ENCODE results near the gene UBE2L3. TPM values are rescaled to one million over a fixed set of nuclear protein-coding genes. Genes with fewer than 3 reads are reported as not detected.
A peak's percentile ranks its signal among the peaks of the same experiment; 100 is the strongest.
"Not testable (repeated sequence)": the region's sequence is repeated elsewhere in the genome, so short reads cannot be mapped to it uniquely, and the experiment has no call there.

The UBE2L3 gene
- total RNA-seq, 6 experiments from 2014 or later: 16.8 to 34.4 (median 22.1) TPM

DNA sequence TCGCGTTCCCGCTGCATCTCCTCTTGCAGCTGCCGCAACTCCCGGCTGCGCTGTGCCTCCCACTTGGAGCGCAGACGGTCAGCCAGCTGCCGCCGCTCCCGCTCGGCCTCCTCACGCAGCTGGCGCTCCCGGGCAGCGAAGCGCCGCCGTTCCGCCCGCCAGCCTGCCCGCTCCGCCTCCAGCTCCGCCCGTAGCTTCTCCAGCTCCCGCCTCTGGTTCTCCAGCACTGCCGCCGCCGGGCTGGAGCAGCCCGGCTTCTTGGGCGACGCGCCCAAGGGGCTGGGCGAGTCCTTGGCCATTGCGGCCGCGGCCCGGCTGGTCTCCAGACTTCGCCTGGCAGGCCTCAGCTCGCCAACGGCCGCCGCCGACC is 16.9 kb upstream of the UBE2L3 start:
- DNase-seq; intact Hi-C loops (cut with DNase I); H3K4me1 ChIP-seq: not testable (repeated sequence)

DNA sequence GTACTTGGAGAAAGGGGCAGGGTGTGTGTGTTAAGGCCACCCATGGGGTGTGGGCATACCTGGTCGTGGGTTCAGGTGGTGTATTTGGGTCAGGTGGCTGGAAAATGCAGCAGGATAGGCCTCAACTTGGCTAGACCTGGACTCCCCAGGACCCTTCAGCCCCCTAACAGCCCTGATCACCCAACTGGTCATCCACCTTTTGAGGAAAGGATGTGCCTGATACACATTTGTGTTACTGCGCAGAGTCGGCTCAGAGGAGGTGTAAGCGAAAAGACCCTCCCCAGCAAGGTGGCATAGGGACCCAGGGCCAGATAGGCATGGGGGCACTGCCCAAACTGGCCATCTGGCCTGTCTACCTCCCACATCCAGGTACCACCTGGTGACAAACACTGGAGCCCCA is 16.2 kb upstream of the UBE2L3 start, which contains the start of gene RIMBP3C:
Gene RIMBP3C (minus strand): TSS at position 101 of the 400 bp plus-strand sequence. CDS start 485 bp downstream, outside the sequence.
- H3K9me3 ChIP-seq; ATAC-seq; H3K27me3 ChIP-seq; DNase-seq; H3K4me1 ChIP-seq; H3K36me3 ChIP-seq; intact Hi-C loops (cut with DNase I); H3K27ac ChIP-seq; H3K4me3 ChIP-seq: not testable (repeated sequence)
- WGBS (ENCODE audit: insufficient coverage, low coverage, low lambda C conversion rate, missing lambda C conversion rate): no CpG with 5 or more reads among the region's 4 CpGs

More for the DNA sequence above, 16.9 kb upstream of the UBE2L3 start:
- not testable (repeated sequence) for H3K4me3 ChIP-seq, H3K9me3 ChIP-seq, H3K27me3 ChIP-seq, H3K27ac ChIP-seq, H3K36me3 ChIP-seq
- ATAC-seq: peak; percentile 56 to 78 (median 70)
- no CpG with 5 or more reads among the region's 44 CpGs for WGBS (ENCODE audit: insufficient coverage, low coverage, low lambda C conversion rate, missing lambda C conversion rate)

DNA sequence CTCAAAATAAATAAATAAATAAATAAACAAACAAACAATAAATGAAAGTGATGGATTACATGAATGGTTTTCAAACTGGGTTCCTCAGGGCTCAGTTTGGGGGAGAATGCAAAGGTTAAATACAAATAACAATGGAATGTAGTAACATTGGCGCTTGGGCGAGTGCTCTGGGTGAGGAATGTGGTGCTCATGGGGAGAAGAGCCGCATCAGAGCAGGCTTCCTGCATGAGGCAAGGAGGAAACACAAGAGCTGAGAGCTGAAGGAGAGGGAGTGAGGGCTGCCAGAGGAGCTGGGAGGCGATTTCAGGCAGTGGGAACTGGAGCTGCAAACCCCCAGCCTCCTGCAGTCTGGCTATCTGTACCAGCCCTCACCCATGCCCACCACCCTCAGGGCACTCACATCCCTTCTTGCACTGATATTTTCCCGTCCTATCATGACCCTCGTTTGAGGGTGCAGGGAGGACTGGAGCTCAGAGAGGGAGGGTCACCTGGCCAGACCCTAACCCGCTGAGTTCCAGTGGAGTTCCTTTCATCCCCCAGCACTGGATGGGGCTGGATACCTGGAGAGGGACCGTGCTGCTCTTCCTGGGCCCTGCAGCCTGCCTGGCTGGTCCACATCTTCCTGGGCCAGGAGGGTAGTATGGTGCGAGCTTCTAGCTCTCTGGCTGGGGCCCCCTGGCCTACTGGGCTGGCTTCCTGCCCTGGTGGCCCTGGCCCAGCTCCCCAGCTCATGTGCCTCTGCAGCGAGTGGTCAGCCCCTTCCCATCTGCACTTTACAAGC is 8.0 kb upstream of the UBE2L3 start:
- ATAC-seq: peak in 3 of 4 donors; percentile 17 to 41 (median 24)

DNA sequence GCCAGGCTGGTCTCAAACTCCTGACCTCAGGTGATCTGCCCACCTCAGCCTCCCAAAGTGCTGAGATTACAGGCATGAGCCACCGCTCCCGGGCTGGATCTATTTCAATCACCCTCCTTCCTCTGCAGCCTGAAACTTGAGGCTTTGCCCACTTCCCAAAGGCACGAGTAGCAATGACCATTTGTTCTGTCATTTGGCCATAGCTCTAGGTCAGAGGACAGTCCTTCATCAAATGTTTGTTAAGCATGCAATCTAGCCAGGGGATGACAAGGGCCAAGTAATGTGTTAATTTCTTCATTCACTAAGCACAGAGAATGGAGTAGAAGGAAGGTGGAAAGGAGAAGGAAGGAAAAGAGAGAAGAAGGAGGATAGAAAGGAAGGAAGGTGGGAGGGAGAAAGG is 6.9 kb upstream of the UBE2L3 start:
- H3K36me3 ChIP-seq; H3K27ac ChIP-seq; H3K27me3 ChIP-seq; intact Hi-C loops (cut with DNase I); DNase-seq; H3K4me1 ChIP-seq; H3K9me3 ChIP-seq; H3K4me3 ChIP-seq: not testable (repeated sequence)
- WGBS (ENCODE audit: insufficient coverage, low coverage, low lambda C conversion rate, missing lambda C conversion rate): 38% methylated on average over 1 of the region's 3 CpGs
- ATAC-seq: peak; percentile 50 to 77 (median 62)

More for the DNA sequence above, 8.0 kb upstream of the UBE2L3 start:
- H3K36me3 ChIP-seq; DNase-seq; H3K9me3 ChIP-seq; intact Hi-C loops (cut with DNase I); H3K27me3 ChIP-seq; H3K4me3 ChIP-seq; H3K27ac ChIP-seq; H3K4me1 ChIP-seq: not testable (repeated sequence)
- WGBS (ENCODE audit: insufficient coverage, low coverage, low lambda C conversion rate, missing lambda C conversion rate): no CpG with 5 or more reads among the region's 10 CpGs

DNA sequence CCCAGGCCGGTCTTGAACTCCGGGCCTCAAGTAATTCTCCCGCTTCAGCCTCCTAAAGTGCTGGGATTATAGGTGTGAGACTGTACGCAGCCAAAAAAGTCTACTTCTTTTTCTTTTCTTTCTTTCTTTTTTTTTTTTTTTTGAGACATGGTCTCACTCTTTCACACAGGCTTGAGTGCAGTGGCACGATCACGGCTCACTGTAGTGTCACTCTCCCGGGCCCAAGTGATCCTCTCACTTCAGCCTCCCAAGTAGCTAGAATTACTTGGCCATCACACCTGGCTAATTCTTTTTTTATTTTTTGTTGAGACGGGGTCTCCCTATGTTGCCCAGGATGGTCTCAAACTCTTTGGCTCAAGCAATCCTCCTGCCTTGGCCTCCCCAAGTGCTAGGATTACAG is 3.6 kb upstream of the UBE2L3 start:
- WGBS (ENCODE audit: insufficient coverage, low coverage, low lambda C conversion rate, missing lambda C conversion rate): 93% methylated on average over 8 of the region's 8 CpGs
- DNase-seq (no peak), ATAC-seq (no peak)
- intact Hi-C loops (cut with DNase I): no loop called here
- Histone ChIP-seq H3K4me1 (peaks cover 0 to 5% (median 2%) of the 10 kb centered on the region in 4 donors), H3K4me3 (no peak overlapping the region), H3K27ac (no peak overlapping the region), H3K36me3 (no peaks in the 10 kb centered on the region), H3K27me3 (no peaks in the 10 kb centered on the region), H3K9me3 (no peaks in the 10 kb centered on the region)
- TF ChIP-seq POLR2A (IDR thresholded peaks at IDR 0.05): no peak
- TF ChIP-seq, protein P1, sequence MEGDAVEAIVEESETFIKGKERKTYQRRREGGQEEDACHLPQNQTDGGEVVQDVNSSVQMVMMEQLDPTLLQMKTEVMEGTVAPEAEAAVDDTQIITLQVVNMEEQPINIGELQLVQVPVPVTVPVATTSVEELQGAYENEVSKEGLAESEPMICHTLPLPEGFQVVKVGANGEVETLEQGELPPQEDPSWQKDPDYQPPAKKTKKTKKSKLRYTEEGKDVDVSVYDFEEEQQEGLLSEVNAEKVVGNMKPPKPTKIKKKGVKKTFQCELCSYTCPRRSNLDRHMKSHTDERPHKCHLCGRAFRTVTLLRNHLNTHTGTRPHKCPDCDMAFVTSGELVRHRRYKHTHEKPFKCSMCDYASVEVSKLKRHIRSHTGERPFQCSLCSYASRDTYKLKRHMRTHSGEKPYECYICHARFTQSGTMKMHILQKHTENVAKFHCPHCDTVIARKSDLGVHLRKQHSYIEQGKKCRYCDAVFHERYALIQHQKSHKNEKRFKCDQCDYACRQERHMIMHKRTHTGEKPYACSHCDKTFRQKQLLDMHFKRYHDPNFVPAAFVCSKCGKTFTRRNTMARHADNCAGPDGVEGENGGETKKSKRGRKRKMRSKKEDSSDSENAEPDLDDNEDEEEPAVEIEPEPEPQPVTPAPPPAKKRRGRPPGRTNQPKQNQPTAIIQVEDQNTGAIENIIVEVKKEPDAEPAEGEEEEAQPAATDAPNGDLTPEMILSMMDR (IDR thresholded peaks at IDR 0.05): no peak

DNA sequence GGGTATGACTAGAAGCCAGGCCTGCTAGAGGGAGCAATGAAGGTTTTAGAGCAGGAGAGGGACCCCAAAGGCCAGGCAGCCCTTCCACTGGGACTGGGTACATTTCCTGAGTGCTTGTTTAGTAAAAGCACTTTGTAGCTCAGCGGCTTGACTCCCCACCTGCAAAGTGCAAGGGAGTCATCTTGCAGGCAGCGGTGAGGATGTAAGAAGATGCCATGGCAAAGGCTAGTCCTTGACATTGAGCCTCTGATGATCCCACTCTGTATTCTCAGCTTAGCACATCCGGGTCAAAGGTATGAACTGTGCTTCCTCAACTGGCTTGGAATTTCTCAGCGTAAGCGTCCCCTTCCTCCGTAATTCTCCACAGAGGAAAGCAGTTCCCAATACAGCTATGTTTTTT is 3.1 kb upstream of the UBE2L3 start:
- no peak for TF ChIP-seq POLR2A (IDR thresholded peaks at IDR 0.05)
- TF ChIP-seq, protein P1 (IDR thresholded peaks at IDR 0.05): no peak
- Histone ChIP-seq H3K27me3 (no peaks in the 10 kb centered on the region), H3K4me1 (peaks cover 0 to 10% (median 5%) of the 10 kb centered on the region in 4 donors), H3K27ac (no peak overlapping the region), H3K36me3 (no peaks in the 10 kb centered on the region), H3K9me3 (no peaks in the 10 kb centered on the region), H3K4me3 (no peak overlapping the region)
- intact Hi-C loops (cut with DNase I): no loop called here
- DNase-seq: peak in 1 of 3 donors; percentile 15
- 72% methylated on average over 5 of the region's 6 CpGs for WGBS (ENCODE audit: insufficient coverage, low coverage, low lambda C conversion rate, missing lambda C conversion rate)
- ATAC-seq: no peak

Data from right lobe of liver (tissue), 6 donors.